K562 (cell line): ENCODE data around the gene DIMT1. TPM values are rescaled to one million over a fixed set of nuclear protein-coding genes. Genes with fewer than 3 reads are reported as not detected.

Source experiments
- BCLAF1 ChIP-seq, 2 experiments: fragments of 450-650 bp in 1 of 2; IDR thresholded peaks; 2 replicates each; pipeline ENCODE4 v1.6.1; 2011 to 2017; ENCODE audit warnings: low read depth in 2 of 2, antibody characterized with exemption in 1 of 2, borderline replicate concordance in 1 of 2, low read length in 1 of 2, mild to moderate bottlenecking in 1 of 2, mixed read lengths in 1 of 2; ENCODE audit not compliant: control insufficient read depth in 1 of 2
- CEBPG ChIP-seq, 3 experiments: fragments of 200-800 bp in 1 of 3; sonication (Bioruptor generic) in 1 of 3; sonication (generic) in 1 of 3; formaldehyde crosslinking in 1 of 3; IDR thresholded peaks in 2 of 3; conservative IDR thresholded peaks in 1 of 3; 2 replicates each; pipeline versions ENCODE4 v1.6.1 to v1.8.0; 2016 to 2022; ENCODE audit warnings: missing compliant biosample characterization in 2 of 3, missing genetic modification characterization in 2 of 3, mild to moderate bottlenecking in 1 of 3, missing genetic modification reagents in 1 of 3
- polyA plus RNA-seq, 8 experiments: library from polyadenylated mRNA; depleted of rRNA in 4 of 8; stranded (reverse) in 5 of 8; unstranded in 3 of 8; fragments of >200 nt; fragmentation: Nextera tagmentation in 2 of 8; fragmentation: Illumina TruSeq in 1 of 8; extraction: Ambion mirVana in 2 of 8; extraction: Trizol in 1 of 8; gene quantifications; 2 replicates each; pipeline versions ENCODE4 v1.2.1 to v1.2.3, GENCODE V29; 2011 to 2014; ENCODE audit warnings: inconsistent platforms in 1 of 8, missing spikeins in 1 of 8
- total RNA-seq, 7 experiments: library from RNA; depleted of rRNA in 6 of 7; stranded (reverse); fragments of >200 nt in 6 of 7; fragmentation: Illumina TruSeq in 2 of 7; extraction: Trizol in 2 of 7; gene quantifications; 2 replicates each; pipeline versions ENCODE4 v1.2.1 to v1.2.3, GENCODE V29; 2011 to 2021; ENCODE audit warnings: low replicate concordance in 1 of 7
- TF ChIP-seq, protein P1 (sequence below), 2 experiments: fragments of 450-650 bp; IDR thresholded peaks; 2 replicates each; pipeline ENCODE4 v1.6.1; 2018; ENCODE audit warnings: mild to moderate bottlenecking in 2 of 2, low read depth in 1 of 2; ENCODE audit not compliant: partially characterized antibody in 2 of 2

DIMT1 gene
- total and polyA plus RNA-seq, 9 of the 15 experiments (the other 6 are each of a cell fraction or from before 2014, with no cell fraction given) = 28.9 to 85.3 (median 54.1) TPM

GRCh38 chr5:62385131-62385530 lies 18.6 kb downstream of the DIMT1 start (continued):
- TF ChIP-seq BCLAF1 (IDR thresholded peaks at IDR 0.05; ENCODE audit: borderline replicate concordance in 1 of 2, control insufficient read depth in 1 of 2, low read depth in 2 of 2, low read length in 1 of 2) (no peak), CEBPG (CRISPR knock-in tag; IDR thresholded peaks at IDR 0.05) (no peak), CEBPG (tag; conservative IDR thresholded peaks at IDR 0.05 in 1 of 2, IDR thresholded peaks at IDR 0.05 in 1 of 2) (peak; percentile 41 to 58; a peak in 2 of 4 replicates)
- TF ChIP-seq, protein P1, sequence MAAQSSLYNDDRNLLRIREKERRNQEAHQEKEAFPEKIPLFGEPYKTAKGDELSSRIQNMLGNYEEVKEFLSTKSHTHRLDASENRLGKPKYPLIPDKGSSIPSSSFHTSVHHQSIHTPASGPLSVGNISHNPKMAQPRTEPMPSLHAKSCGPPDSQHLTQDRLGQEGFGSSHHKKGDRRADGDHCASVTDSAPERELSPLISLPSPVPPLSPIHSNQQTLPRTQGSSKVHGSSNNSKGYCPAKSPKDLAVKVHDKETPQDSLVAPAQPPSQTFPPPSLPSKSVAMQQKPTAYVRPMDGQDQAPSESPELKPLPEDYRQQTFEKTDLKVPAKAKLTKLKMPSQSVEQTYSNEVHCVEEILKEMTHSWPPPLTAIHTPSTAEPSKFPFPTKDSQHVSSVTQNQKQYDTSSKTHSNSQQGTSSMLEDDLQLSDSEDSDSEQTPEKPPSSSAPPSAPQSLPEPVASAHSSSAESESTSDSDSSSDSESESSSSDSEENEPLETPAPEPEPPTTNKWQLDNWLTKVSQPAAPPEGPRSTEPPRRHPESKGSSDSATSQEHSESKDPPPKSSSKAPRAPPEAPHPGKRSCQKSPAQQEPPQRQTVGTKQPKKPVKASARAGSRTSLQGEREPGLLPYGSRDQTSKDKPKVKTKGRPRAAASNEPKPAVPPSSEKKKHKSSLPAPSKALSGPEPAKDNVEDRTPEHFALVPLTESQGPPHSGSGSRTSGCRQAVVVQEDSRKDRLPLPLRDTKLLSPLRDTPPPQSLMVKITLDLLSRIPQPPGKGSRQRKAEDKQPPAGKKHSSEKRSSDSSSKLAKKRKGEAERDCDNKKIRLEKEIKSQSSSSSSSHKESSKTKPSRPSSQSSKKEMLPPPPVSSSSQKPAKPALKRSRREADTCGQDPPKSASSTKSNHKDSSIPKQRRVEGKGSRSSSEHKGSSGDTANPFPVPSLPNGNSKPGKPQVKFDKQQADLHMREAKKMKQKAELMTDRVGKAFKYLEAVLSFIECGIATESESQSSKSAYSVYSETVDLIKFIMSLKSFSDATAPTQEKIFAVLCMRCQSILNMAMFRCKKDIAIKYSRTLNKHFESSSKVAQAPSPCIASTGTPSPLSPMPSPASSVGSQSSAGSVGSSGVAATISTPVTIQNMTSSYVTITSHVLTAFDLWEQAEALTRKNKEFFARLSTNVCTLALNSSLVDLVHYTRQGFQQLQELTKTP (IDR thresholded peaks at IDR 0.05; ENCODE audit: low read depth in 1 of 2, partially characterized antibody in 2 of 2) = no peak
